Measurements from ENCODE around the gene DHRSX. TPM values are rescaled to one million over a fixed set of nuclear protein-coding genes. Genes with fewer than 3 reads are reported as not detected.

The DHRSX gene
- total RNA-seq, 2 donors from 2014 or later: 14.8 to 46.5 TPM

DNA sequence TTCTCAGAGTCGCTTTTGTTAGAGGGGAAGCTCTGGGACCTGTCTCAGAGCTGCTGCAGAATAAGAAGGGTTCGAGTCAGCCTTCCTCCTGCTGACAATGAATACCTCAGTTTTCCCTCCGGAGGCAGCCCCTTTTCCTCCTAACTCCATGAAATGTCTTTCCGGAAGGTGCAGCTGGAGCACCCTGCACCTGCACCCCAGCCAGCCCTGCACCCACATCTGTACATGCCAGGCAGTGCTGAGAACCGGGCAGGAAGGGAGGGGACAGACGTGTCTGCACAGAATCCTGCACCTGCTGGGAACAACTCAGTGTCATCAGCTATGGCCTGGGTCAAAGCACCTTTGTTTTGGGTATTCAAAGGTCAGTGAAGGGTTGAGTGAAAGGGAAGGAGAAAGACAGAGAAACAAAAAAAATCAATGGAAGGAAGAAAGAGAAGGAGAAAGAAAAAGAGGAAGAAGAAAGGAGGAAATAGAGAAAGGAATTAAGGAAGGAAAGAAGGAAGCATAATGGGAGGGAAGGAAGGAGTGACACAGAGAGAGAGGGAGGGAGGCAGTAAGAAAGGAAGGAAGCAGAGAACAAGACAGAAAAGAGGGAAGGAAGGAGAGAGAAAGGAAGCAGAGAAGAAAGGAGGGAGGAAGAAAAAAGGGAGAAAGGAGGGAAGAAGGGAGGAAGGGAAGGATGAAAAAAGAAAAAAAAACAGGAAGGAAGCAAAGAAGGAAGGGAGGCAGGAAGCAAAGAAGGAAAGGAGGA is 273.7 kb downstream of the DHRSX start:
- peaks cover 0 to 3% (median 0%) of the 10 kb centered on the region in 3 donors for H3K9me3 ChIP-seq
- no peak for DNase-seq
- ATAC-seq: no peak
- no peaks in the 10 kb centered on the region for H3K27me3 ChIP-seq
- no peaks in the 10 kb centered on the region for H3K36me3 ChIP-seq (replicated peaks in 1 of 2; ENCODE audit: insufficient read depth in 1 of 2, low read depth in 2 of 2)
- TF ChIP-seq POLR2A (IDR thresholded peaks at IDR 0.05): no peak
- TF ChIP-seq CTCF (IDR thresholded peaks at IDR 0.05): no peak
- H3K27ac ChIP-seq: no peak overlapping the region
- H3K4me1 ChIP-seq: no peaks in the 10 kb centered on the region
- intact Hi-C loops (cut with DNase I): no loop called here
- WGBS, 2 donors: 91 to 96% methylated on average over 4 to 6 of the region's 6 CpGs
- no peak overlapping the region for H3K4me3 ChIP-seq

- Histone ChIP-seq H3K27ac (no peak overlapping the region), H3K9me3 (peaks cover 0 to 3% (median 0%) of the 10 kb centered on the region in 3 donors), H3K4me1 (no peaks in the 10 kb centered on the region), H3K36me3 (replicated peaks in 1 of 2; ENCODE audit: insufficient read depth in 1 of 2, low read depth in 2 of 2) (peaks cover 0 to 1% of the 10 kb centered on the region in 2 donors), H3K4me3 (no peak overlapping the region), H3K27me3 (no peaks in the 10 kb centered on the region)
- DNase-seq (no peak), ATAC-seq (no peak)
- intact Hi-C loops (cut with DNase I): no loop called here
- 72 to 74% methylated on average over 9 of the region's 9 CpGs for WGBS, 2 donors
- TF ChIP-seq POLR2A (IDR thresholded peaks at IDR 0.05): no peak
- TF ChIP-seq CTCF (IDR thresholded peaks at IDR 0.05): no peak
Measured at GRCh38 chrX:2226182-2226581, 274.6 kb downstream of the DHRSX start.

DNA sequence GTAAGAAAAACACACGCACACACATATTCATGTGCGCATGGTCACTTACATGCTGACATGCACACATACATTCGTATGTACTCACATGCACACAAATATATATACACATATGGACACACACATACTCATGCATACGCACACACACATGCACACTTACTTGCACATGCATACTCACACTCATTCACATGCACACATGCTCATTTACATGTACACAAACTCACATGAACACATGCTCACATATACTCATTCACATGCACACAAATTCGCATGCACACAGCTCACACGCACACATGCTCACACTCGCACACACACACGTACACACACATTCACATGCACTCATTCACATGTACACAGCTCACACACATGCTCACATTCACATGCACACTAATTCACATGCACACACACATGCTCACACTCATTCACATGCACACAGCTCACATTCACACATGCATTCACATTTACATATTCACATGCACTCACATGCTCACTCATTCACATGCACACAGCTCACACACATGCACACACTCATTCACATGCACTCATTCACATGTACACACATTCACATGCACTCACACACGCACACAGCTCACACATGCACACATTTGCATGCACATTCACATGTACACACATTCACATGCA is 276.1 kb downstream of the DHRSX start:
- TF ChIP-seq POLR2A (IDR thresholded peaks at IDR 0.05) (no peak), CTCF (IDR thresholded peaks at IDR 0.05) (no peak)
- no peaks in the 10 kb centered on the region for H3K4me1 ChIP-seq
- ATAC-seq (no peak), DNase-seq (no peak)
- no peaks in the 10 kb centered on the region for H3K27me3 ChIP-seq
- H3K27ac ChIP-seq: no peak overlapping the region
- peaks cover 5 to 6% of the 10 kb centered on the region in 2 donors for H3K36me3 ChIP-seq (replicated peaks in 1 of 2; ENCODE audit: insufficient read depth in 1 of 2, low read depth in 2 of 2)
- intact Hi-C loops (cut with DNase I): no loop called here
- 88 to 97% methylated on average over 9 of the region's 9 CpGs for WGBS, 2 donors
- peaks cover 0 to 11% (median 0%) of the 10 kb centered on the region in 3 donors for H3K9me3 ChIP-seq
- no peak overlapping the region for H3K4me3 ChIP-seq

DNA sequence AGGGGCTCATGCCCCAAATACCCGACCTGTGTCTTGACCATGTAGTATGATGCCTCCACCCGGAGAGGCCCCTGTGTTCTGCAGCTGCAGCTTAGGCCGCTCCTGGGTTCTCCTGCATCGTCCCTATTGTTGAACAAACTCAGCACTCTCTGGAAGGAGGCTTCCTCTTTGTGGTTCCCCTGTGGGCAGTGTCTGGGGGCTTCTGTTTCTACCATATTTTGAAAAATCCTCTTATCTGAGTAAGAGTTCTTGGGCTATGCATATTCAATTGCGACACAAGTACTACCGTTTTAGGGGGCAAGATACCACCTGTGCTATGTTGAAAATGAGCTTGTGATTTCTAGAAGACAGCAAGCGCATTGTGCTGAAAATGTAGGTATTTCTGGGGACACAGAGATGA is 276.6 kb downstream of the DHRSX start:
- Histone ChIP-seq H3K4me1 (no peaks in the 10 kb centered on the region), H3K27ac (no peak overlapping the region), H3K36me3 (replicated peaks in 1 of 2; ENCODE audit: insufficient read depth in 1 of 2, low read depth in 2 of 2) (peaks cover 5 to 6% of the 10 kb centered on the region in 2 donors), H3K4me3 (no peak overlapping the region), H3K27me3 (no peaks in the 10 kb centered on the region), H3K9me3 (peaks cover 0 to 14% (median 0%) of the 10 kb centered on the region in 3 donors)
- ATAC-seq (no peak), DNase-seq (no peak)
- intact Hi-C loops (cut with DNase I): no loop called here
- no peak for TF ChIP-seq CTCF (IDR thresholded peaks at IDR 0.05)
- no peak for TF ChIP-seq POLR2A (IDR thresholded peaks at IDR 0.05)
- WGBS, 2 donors: 66 to 70% methylated on average over 7 of the region's 7 CpGs
